NT2/D1 (cell line): ENCODE data around the gene PLCL1.

Experiments used
- SUZ12 ChIP-seq: IDR thresholded peaks from 2 replicates; pipeline ENCODE4 v1.6.1; 2011; ENCODE audit not compliant: insufficient read length, insufficient read depth; ENCODE audit errors: extremely low read depth
- YY1 ChIP-seq: IDR thresholded peaks from 2 replicates; pipeline ENCODE4 v1.6.1; 2011; ENCODE audit not compliant: insufficient read length, insufficient read depth
- ZNF274 ChIP-seq: IDR thresholded peaks from 2 replicates; pipeline ENCODE4 v1.6.1; 2011; ENCODE audit warnings: mild to moderate bottlenecking, low read depth, low read length

DNA sequence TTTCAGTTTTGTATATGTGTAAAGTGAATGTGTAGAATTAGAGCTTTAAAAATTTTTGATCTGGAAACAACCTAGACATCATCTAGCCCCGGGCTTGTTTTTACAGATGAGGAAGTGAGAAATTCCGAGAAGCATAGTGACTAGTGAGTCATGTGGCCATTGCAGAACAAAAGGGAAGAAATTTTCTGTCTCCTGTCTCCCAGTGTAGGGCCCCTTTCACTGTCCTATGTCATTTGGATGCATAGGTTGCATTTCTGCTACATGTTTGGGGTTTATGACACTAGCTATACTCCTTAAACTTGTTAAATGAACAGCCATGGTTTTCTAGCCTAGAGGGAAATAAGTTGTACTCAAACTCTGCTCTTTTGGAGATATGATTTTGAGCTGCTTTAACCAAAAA, 84.6 kb downstream of the PLCL1 start:
- TF ChIP-seq ZNF274 (no peak), SUZ12 (no peak), YY1 (no peak)
